Measurements from ENCODE around the gene ZBTB16. TPM values are rescaled to one million over a fixed set of nuclear protein-coding genes. Genes with fewer than 3 reads are reported as not detected.

The ZBTB16 gene
- total RNA-seq, 4 donors from 2014 or later, result 10.4 to 137 (median 18.8) TPM

DNA sequence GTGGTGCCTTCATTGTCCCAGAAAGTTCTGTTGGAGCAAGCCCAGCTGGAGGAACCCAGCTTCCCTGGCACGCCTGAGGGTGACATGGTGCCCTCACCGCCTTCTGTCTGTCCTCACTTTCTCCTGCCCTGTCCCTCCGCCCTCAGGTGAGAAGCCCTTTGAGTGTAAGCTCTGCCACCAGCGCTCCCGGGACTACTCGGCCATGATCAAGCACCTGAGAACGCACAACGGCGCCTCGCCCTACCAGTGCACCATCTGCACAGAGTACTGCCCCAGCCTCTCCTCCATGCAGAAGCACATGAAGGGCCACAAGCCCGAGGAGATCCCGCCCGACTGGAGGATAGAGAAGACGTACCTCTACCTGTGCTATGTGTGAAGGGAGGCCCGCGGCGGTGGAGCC, 190.7 kb downstream of the ZBTB16 start:
- DNase-seq, result no peak
- intact Hi-C loops (cut with DNase I), result loop anchor here (5.0 kb wide), 1 partner anchor 188 kb away; no protein-coding TSS in a partner anchor
- H3K36me3 ChIP-seq, result peaks cover 0 to 88% (median 29%) of the 10 kb centered on the region in 3 donors
- H3K27ac ChIP-seq, result peak overlapping the region in 1 of 4 donors; percentile 69
- H3K4me3 ChIP-seq, result no peak overlapping the region
- TF ChIP-seq POLR2A (IDR thresholded peaks at IDR 0.05), result no peak
- TF ChIP-seq, protein P1, sequence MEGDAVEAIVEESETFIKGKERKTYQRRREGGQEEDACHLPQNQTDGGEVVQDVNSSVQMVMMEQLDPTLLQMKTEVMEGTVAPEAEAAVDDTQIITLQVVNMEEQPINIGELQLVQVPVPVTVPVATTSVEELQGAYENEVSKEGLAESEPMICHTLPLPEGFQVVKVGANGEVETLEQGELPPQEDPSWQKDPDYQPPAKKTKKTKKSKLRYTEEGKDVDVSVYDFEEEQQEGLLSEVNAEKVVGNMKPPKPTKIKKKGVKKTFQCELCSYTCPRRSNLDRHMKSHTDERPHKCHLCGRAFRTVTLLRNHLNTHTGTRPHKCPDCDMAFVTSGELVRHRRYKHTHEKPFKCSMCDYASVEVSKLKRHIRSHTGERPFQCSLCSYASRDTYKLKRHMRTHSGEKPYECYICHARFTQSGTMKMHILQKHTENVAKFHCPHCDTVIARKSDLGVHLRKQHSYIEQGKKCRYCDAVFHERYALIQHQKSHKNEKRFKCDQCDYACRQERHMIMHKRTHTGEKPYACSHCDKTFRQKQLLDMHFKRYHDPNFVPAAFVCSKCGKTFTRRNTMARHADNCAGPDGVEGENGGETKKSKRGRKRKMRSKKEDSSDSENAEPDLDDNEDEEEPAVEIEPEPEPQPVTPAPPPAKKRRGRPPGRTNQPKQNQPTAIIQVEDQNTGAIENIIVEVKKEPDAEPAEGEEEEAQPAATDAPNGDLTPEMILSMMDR (IDR thresholded peaks at IDR 0.05), result no peak
- 96 to 99% methylated on average over 11 to 15 of the region's 17 CpGs for WGBS, 2 donors
- no peaks in the 10 kb centered on the region for H3K9me3 ChIP-seq
- no peaks in the 10 kb centered on the region for H3K27me3 ChIP-seq
- peaks cover 0 to 30% (median 4%) of the 10 kb centered on the region in 3 donors for H3K4me1 ChIP-seq

DNA sequence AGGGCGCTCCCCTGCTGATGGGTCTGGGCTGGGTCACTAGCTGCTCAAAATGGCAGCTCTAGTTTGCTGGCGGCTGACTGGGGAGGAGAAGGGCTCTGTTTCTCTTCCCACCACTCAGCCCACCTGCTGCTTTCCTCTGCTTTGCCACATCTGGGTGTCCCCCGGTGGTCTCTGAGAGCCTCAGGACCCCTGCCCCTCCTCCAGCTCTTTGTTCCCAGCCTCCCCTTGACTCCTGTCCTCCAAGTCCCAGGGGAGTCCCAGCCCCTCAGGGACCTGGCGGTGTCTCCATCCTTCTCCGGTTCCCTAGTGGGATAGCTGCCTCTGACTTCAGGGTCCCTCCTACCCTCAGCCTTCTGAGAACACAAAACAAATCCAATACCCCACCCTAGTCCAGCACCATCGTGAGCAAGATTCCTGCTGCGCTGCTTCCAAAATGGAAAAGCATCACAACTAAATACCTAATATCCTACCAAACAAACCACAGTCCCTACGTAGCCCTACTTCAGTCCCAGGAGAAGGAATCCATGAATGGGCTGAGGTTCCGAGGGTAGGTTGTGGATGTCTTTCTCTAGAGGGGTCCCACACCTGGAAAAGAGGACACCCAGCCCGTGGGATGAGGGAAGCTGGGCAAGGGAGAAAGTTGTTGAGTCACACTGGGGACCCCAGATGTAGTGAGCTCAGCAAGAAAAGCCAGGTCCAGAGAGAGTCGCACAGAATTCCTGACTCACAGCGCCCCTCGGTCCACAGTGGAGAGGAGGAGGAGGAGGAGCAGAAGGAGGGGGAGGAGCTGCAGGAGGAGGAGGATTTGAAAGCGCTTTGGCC, 191.7 kb downstream of the ZBTB16 start:
- 70 to 93% methylated on average over 10 to 12 of the region's 14 CpGs for WGBS, 2 donors
- Histone ChIP-seq H3K36me3 (peaks cover 0 to 80% (median 29%) of the 10 kb centered on the region in 3 donors), H3K4me3 (no peak overlapping the region), H3K9me3 (no peaks in the 10 kb centered on the region), H3K27ac (peak overlapping the region in 3 of 4 donors; percentile 43 to 69 (median 69)), H3K27me3 (no peaks in the 10 kb centered on the region), H3K4me1 (peaks cover 0 to 34% (median 5%) of the 10 kb centered on the region in 3 donors)
- TF ChIP-seq POLR2A (IDR thresholded peaks at IDR 0.05), result no peak
- TF ChIP-seq, protein P1 (IDR thresholded peaks at IDR 0.05), result no peak
- intact Hi-C loops (cut with DNase I), result loop anchor here (5.0 kb wide), 1 partner anchor 189 kb away; no protein-coding TSS in a partner anchor
- DNase-seq, result no peak

DNA sequence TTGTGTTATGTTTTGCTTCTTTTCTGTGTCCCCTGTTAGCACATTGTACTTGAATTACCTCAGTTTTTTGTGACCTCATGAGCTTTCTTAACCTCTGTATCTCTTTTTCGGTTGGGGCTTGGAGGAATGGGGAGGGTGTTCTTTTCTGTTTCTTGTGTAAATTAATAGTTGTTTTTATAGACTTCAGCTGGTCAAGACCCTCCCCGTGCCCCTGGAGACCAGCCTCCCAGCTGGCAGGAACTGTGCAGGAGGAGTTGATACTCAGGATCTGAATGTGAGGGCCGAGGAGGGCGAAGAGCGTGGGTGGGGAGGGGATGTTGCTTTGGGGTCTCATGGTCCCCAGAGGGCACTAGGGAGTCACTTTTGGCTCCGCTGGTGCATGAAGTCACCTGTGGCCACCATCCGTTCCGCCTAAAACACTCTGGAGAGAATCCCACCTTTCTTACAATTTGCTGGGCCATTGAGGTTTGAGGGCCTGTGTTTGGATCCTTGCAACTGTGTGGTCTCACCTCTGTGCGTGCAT, 192.4 kb downstream of the ZBTB16 start:
- Histone ChIP-seq H3K27ac (peak overlapping the region in 3 of 4 donors; percentile 43 to 79 (median 69)), H3K27me3 (no peaks in the 10 kb centered on the region), H3K4me1 (peaks cover 0 to 41% (median 11%) of the 10 kb centered on the region in 3 donors), H3K9me3 (no peaks in the 10 kb centered on the region), H3K4me3 (no peak overlapping the region), H3K36me3 (peaks cover 0 to 80% (median 29%) of the 10 kb centered on the region in 3 donors)
- TF ChIP-seq, protein P1 (IDR thresholded peaks at IDR 0.05), result no peak
- TF ChIP-seq POLR2A (IDR thresholded peaks at IDR 0.05), result no peak
- WGBS, 2 donors, result 74 to 87% methylated on average over 9 of the region's 9 CpGs
- no peak for DNase-seq
- intact Hi-C loops (cut with DNase I), result loop anchor here (5.0 kb wide), 1 partner anchor 190 kb away; no protein-coding TSS in a partner anchor

DNA sequence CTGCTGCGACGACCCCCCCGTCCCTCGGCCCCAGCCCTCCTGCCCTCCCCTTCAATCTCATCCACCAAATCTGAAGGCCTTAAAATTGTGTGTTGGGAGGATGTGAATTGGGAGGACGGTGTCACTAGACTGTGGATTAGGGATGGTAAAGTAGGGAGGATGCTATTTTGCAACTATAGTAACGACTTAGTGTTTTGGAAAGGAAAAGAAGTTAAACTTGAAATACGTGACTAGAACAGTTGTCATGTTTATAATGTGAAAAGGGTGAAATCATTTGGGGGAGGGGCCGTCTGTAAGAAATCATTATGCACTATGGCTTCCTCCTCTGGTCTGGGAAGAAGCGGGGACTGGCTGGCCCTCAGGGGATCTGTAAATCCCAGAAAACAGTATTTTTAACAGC, 193.3 kb downstream of the ZBTB16 start:
- peak overlapping the region in 3 of 4 donors; percentile 43 to 69 (median 61) for H3K27ac ChIP-seq
- peaks cover 3 to 50% (median 18%) of the 10 kb centered on the region in 3 donors for H3K4me1 ChIP-seq
- no peak for TF ChIP-seq POLR2A (IDR thresholded peaks at IDR 0.05)
- TF ChIP-seq, protein P1 (IDR thresholded peaks at IDR 0.05), result no peak
- intact Hi-C loops (cut with DNase I), result loop anchor here (5.0 kb wide), 1 partner anchor 190 kb away; no protein-coding TSS in a partner anchor
- H3K27me3 ChIP-seq, result no peaks in the 10 kb centered on the region
- no peak overlapping the region for H3K4me3 ChIP-seq
- DNase-seq, result no peak
- H3K9me3 ChIP-seq, result no peaks in the 10 kb centered on the region
- H3K36me3 ChIP-seq, result peaks cover 0 to 74% (median 29%) of the 10 kb centered on the region in 3 donors
- WGBS, 2 donors, result 58 to 69% methylated on average over 9 of the region's 9 CpGs

DNA sequence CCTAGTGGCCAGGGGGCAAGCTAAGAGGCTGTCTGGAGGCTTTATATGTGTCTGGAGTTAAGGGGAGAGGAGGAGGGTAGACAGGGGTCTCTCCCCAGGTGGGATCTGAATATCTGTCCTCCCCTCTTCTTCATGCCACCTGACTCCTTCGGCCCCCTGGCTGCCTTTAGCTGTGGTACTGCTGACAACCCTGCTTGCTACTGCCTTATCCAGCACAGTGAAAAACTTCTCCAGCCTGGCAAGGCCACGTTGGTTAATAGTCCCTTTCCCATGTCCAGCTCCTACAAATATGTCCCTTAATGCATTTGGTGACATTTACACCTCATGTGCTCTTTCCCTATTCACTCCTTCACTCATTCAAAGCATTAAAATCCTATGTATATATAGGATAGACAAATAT, 194.3 kb downstream of the ZBTB16 start:
- H3K4me1 ChIP-seq, result peaks cover 12 to 60% (median 28%) of the 10 kb centered on the region in 3 donors
- H3K27me3 ChIP-seq, result no peaks in the 10 kb centered on the region
- DNase-seq, result no peak
- no peaks in the 10 kb centered on the region for H3K9me3 ChIP-seq
- intact Hi-C loops (cut with DNase I), result loop anchor here (5.0 kb wide), 1 partner anchor 191 kb away; no protein-coding TSS in a partner anchor
- 64 to 73% methylated on average over 2 of the region's 2 CpGs for whole genome bisulfite sequencing, 2 donors
- H3K27ac ChIP-seq, result peak overlapping the region in 3 of 4 donors; percentile 43 to 69 (median 61)
- H3K36me3 ChIP-seq, result peaks cover 0 to 64% (median 25%) of the 10 kb centered on the region in 3 donors
- TF ChIP-seq, protein P1 (IDR thresholded peaks at IDR 0.05), result peak in 1 of 6 experiments; percentile 7
- TF ChIP-seq POLR2A (IDR thresholded peaks at IDR 0.05), result no peak
- no peak overlapping the region for H3K4me3 ChIP-seq

Data from esophagus squamous epithelium (tissue), 5 donors.